OCI-LY1 (cell line): Measurements from ENCODE around the gene COMMD10.

Experiments used
- H2AFZ ChIP-seq: fragments of 200-600 bp; sonication (generic), shearing (Covaris generic); 2 replicates; pipeline ENCODE4 v1.6.0; 2014; ENCODE audit warnings: antibody characterized with exemption, mild to moderate bottlenecking, low read length
- H3F3A ChIP-seq: fragments of 200-600 bp; sonication (generic), shearing (Covaris generic); 2 replicates; pipeline ENCODE4 v1.6.0; 2014; ENCODE audit warnings: mild to moderate bottlenecking, antibody characterized with exemption, low read length, moderate library complexity; ENCODE audit not compliant: insufficient read depth
- H3K27ac ChIP-seq: fragments of 200-600 bp; sonication (generic); 2 replicates; pipeline ENCODE4 v1.5.1; 2014; ENCODE audit warnings: low read length, mixed run types, mild to moderate bottlenecking, low read depth; ENCODE audit not compliant: poor library complexity, severe bottlenecking
- H3K27me3 ChIP-seq: fragments of 200-600 bp; sonication (generic); 2 replicates; pipeline ENCODE4 v1.6.0; 2014; ENCODE audit warnings: antibody characterized with exemption, mild to moderate bottlenecking, low read length, moderate library complexity; ENCODE audit not compliant: insufficient read depth
- H3K36me3 ChIP-seq: fragments of 200-600 bp; sonication (generic); 2 replicates; pipeline ENCODE4 v1.6.1; 2014; ENCODE audit warnings: mild to moderate bottlenecking, antibody characterized with exemption, low read length, moderate library complexity, mixed read lengths; ENCODE audit not compliant: insufficient read depth
- H3K4me1 ChIP-seq: fragments of 200-600 bp; sonication (generic); 2 replicates; pipeline ENCODE4 v1.5.1; 2014; ENCODE audit warnings: mild to moderate bottlenecking, low read length, moderate library complexity; ENCODE audit not compliant: insufficient read depth, severe bottlenecking
- H3K4me2 ChIP-seq: fragments of 200-600 bp; sonication (generic), shearing (Covaris generic); 2 replicates; pipeline ENCODE4 v1.6.1; 2014; ENCODE audit warnings: low read length
- H3K4me3 ChIP-seq: fragments of 200-600 bp; sonication (generic); 2 replicates; pipeline ENCODE4 v1.5.1; 2014; ENCODE audit warnings: low read length, low read depth, mild to moderate bottlenecking, mixed read lengths; ENCODE audit not compliant: poor library complexity, severe bottlenecking
- H3K79me2 ChIP-seq: fragments of 200-600 bp; shearing (Covaris generic); 2 replicates; pipeline ENCODE4 v1.6.1; 2016; ENCODE audit warnings: mixed run types, low read length, mixed read lengths; ENCODE audit not compliant: insufficient read depth
- H3K9ac ChIP-seq: fragments of 200-600 bp; sonication (generic), shearing (Covaris generic); 2 replicates; pipeline ENCODE4 v1.6.1; 2014; ENCODE audit warnings: mild to moderate bottlenecking, low read length, mixed read lengths
- H3K9me2 ChIP-seq: fragments of 200-600 bp; sonication (generic), shearing (Covaris generic); 2 replicates; pipeline ENCODE4 v1.6.1; 2014; ENCODE audit warnings: low read depth, mild to moderate bottlenecking, low read length, mixed read lengths
- H3K9me3 ChIP-seq: fragments of 200-600 bp; shearing (Covaris generic); 2 replicates; pipeline ENCODE4 v1.6.1; 2014; ENCODE audit warnings: low read length, mixed read lengths
- H4K20me1 ChIP-seq: fragments of 200-600 bp; sonication (generic), shearing (Covaris generic); 2 replicates; pipeline ENCODE4 v1.6.0; 2016; ENCODE audit warnings: mild to moderate bottlenecking, low read length; ENCODE audit not compliant: insufficient read depth
- CTCF ChIP-seq: fragments of 200-600 bp; sonication (generic), shearing (Covaris generic); IDR thresholded peaks from 2 replicates; pipeline ENCODE4 v1.5.1; 2017; ENCODE audit warnings: mild to moderate bottlenecking, antibody characterized with exemption, low read length, moderate library complexity, mixed read lengths
- EZH2 ChIP-seq: fragments of 200-600 bp; sonication (generic), shearing (Covaris generic); IDR thresholded peaks from 2 replicates; pipeline ENCODE4 v1.8.0; 2017; ENCODE audit warnings: borderline replicate concordance, mixed run types, mild to moderate bottlenecking, antibody characterized with exemption, low read length, moderate library complexity, mixed read lengths

COMMD10 gene

GRCh38 chr5:116291271-116291670 is 206.4 kb downstream of the COMMD10 start:
- H3K27ac ChIP-seq: no peak overlapping the region
- no peak overlapping the region for H3K9ac ChIP-seq
- no peaks in the 10 kb centered on the region for H3F3A ChIP-seq
- H3K9me3 ChIP-seq: no peaks in the 10 kb centered on the region
- peaks cover 9% of the 10 kb centered on the region for H3K36me3 ChIP-seq
- H3K4me1 ChIP-seq: no peaks in the 10 kb centered on the region
- TF ChIP-seq EZH2: no peak
- no peak for TF ChIP-seq CTCF
- H3K4me2 ChIP-seq: no peak overlapping the region
- no peaks in the 10 kb centered on the region for H3K79me2 ChIP-seq
- H3K27me3 ChIP-seq: no peaks in the 10 kb centered on the region
- H3K9me2 ChIP-seq: no peaks in the 10 kb centered on the region
- H4K20me1 ChIP-seq: no peaks in the 10 kb centered on the region
- H2AFZ ChIP-seq: no peak overlapping the region
- H3K4me3 ChIP-seq: no peak overlapping the region

GRCh38 chr5:116292321-116292720 is 207.5 kb downstream of the COMMD10 start:
- Histone ChIP-seq H3K9ac (no peak overlapping the region), H3F3A (no peaks in the 10 kb centered on the region), H3K4me1 (no peaks in the 10 kb centered on the region)

GRCh38 chr5:116296335-116297072 is 211.7 kb downstream of the COMMD10 start:
- Histone ChIP-seq H3K4me2 (no peak overlapping the region), H3K4me1 (no peaks in the 10 kb centered on the region), H3K9me2 (no peaks in the 10 kb centered on the region), H3K79me2 (no peaks in the 10 kb centered on the region), H3F3A (no peaks in the 10 kb centered on the region), H3K36me3 (peaks cover 18% of the 10 kb centered on the region), H3K27ac (no peak overlapping the region), H3K9ac (no peak overlapping the region), H3K4me3 (no peak overlapping the region), H3K9me3 (0 out of 2 replicates have a peak, but pooled peaks cover 4% of the 10 kb centered on the region), H3K27me3 (no peaks in the 10 kb centered on the region), H4K20me1 (no peaks in the 10 kb centered on the region), H2AFZ (no peak overlapping the region)
- TF ChIP-seq CTCF (no peak), EZH2 (no peak)

More at GRCh38 chr5:116292321-116292720, 207.5 kb downstream of the COMMD10 start:
- no peaks in the 10 kb centered on the region for H3K27me3 ChIP-seq
- H4K20me1 ChIP-seq: no peaks in the 10 kb centered on the region
- no peaks in the 10 kb centered on the region for H3K79me2 ChIP-seq
- H3K9me2 ChIP-seq: no peaks in the 10 kb centered on the region
- no peaks in the 10 kb centered on the region for H3K9me3 ChIP-seq
- H2AFZ ChIP-seq: no peak overlapping the region
- no peak overlapping the region for H3K4me2 ChIP-seq
- peaks cover 10% of the 10 kb centered on the region for H3K36me3 ChIP-seq
- no peak overlapping the region for H3K27ac ChIP-seq
- TF ChIP-seq CTCF: no peak
- no peak for TF ChIP-seq EZH2
- no peak overlapping the region for H3K4me3 ChIP-seq
